Mesodermal cell (in vitro differentiated cells): ENCODE data around the gene PAPPA.

Source experiments
- H3K27ac ChIP-seq: 2 replicates; pipeline ENCODE4 v1.7.0; 2013; ENCODE audit warnings: mild to moderate bottlenecking, low read depth, low read length, moderate library complexity; ENCODE audit not compliant: severe bottlenecking
- H3K36me3 ChIP-seq: 2 replicates; pipeline ENCODE4 v1.7.1; 2013; ENCODE audit warnings: mild to moderate bottlenecking, low read length, moderate library complexity; ENCODE audit not compliant: control insufficient read depth, insufficient read depth
- H3K4me1 ChIP-seq: one replicate; pipeline ENCODE4 v1.7.1; 2013; ENCODE audit warnings: mild to moderate bottlenecking, low read length; ENCODE audit not compliant: insufficient read depth, control insufficient read depth, poor library complexity, severe bottlenecking
- H3K4me3 ChIP-seq: 2 replicates; pipeline ENCODE4 v1.7.0; 2013; ENCODE audit warnings: low read length, control low read depth, mild to moderate bottlenecking; ENCODE audit not compliant: insufficient read depth, poor library complexity, severe bottlenecking; ENCODE audit errors: extremely low read depth
- H3K9me3 ChIP-seq: 2 replicates; pipeline ENCODE4 v1.7.1; 2013; ENCODE audit warnings: mild to moderate bottlenecking, low read length, moderate library complexity; ENCODE audit not compliant: control insufficient read depth
- WGBS, 2 experiments: methylation state at CpG; one replicate each; pipeline ENCODE4 v1.1.5; 2013; ENCODE audit warnings: missing lambda C conversion rate in 2 of 2; ENCODE audit not compliant: insufficient coverage in 2 of 2; 5-methylcytosine and 5-hydroxymethylcytosine counted together

The PAPPA gene

DNA sequence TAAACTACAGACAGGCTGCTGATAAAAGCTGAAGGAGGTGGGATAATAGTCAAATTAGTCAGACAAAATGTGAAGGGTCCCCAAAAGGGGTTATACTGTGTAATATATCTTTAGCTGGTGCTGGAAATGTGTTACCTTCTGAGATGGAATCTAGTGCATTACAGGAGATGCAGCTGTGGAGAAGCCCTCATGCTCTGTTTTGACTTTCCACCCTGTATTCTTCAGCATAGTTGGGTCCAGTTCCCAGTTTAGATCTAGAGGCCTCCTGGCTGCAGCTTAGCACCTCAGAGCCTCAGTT, 122.6 kb downstream of the PAPPA start:
- peak overlapping the region; percentile 87 for H3K27ac ChIP-seq
- no peak overlapping the region for H3K4me3 ChIP-seq
- peaks cover 90% of the 10 kb centered on the region for H3K4me1 ChIP-seq
- H3K36me3 ChIP-seq: peaks cover 28% of the 10 kb centered on the region
- H3K9me3 ChIP-seq: no peaks in the 10 kb centered on the region

- Histone ChIP-seq H3K27ac (peak overlapping the region; percentile 87), H3K36me3 (peaks cover 32% of the 10 kb centered on the region)
- 44 to 52% methylated on average over 6 to 7 of the region's 10 CpGs for WGBS, 2 experiments
These were observed 123.1 kb downstream of the PAPPA start for GRCh38 chr9:116276651-116277121.

DNA sequence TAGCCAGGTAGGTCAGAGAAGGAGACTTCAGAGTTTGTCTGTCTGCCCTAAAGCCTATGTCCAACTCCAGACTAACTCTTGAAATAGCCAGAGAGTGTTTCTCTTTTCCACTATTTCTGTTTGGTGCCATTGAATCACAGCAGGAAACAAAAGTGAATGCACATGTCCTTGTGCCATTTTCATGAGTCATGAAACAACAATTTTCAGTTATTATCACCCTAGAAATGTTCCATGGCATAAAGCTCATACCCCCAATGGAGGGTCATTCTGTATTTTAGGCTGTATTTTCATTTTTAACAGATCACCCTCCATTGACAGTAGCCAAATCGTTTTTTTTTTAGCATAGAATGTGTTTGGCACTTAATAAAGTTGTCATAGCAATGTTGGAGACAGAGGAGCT, 124.7 kb downstream of the PAPPA start:
- no CpG with 5 or more reads among the region's 1 CpG for WGBS, 2 experiments
- peak overlapping the region; percentile 78 for H3K27ac ChIP-seq
- H3K4me3 ChIP-seq: no peak overlapping the region
- peaks cover 26% of the 10 kb centered on the region for H3K36me3 ChIP-seq
- no peaks in the 10 kb centered on the region for H3K9me3 ChIP-seq
- peaks cover 84% of the 10 kb centered on the region for H3K4me1 ChIP-seq

More at GRCh38 chr9:116276651-116277121, 123.1 kb downstream of the PAPPA start:
- peaks cover 87% of the 10 kb centered on the region for H3K4me1 ChIP-seq
- no peak overlapping the region for H3K4me3 ChIP-seq
- H3K9me3 ChIP-seq: no peaks in the 10 kb centered on the region

DNA sequence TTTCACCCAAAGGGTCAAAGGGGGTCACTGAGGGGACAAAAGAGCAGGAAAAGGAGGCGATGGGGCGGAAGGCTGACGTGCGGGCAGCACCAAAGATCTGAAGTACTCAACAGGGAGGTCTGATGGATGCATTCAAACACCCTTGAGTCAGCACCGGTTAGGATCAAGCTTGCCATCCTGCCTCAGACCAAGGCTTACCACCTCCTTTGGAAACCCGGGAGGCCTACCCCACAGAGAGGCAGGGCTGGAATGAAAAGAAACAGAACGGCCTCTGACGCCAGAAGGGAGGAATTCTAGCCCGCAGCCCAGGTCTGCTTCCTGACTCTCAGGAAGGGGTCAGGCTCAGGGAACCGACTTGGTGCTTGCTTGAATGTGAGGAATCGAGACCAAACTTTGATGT, 125.6 kb downstream of the PAPPA start:
- peaks cover 81% of the 10 kb centered on the region for H3K4me1 ChIP-seq
- H3K4me3 ChIP-seq: no peak overlapping the region
- peaks cover 27% of the 10 kb centered on the region for H3K36me3 ChIP-seq
- 8 to 13% methylated on average over 10 to 11 of the region's 11 CpGs for WGBS, 2 experiments
- no peaks in the 10 kb centered on the region for H3K9me3 ChIP-seq
- H3K27ac ChIP-seq: peak overlapping the region; percentile 78

- no peak overlapping the region for H3K27ac ChIP-seq
- peaks cover 27% of the 10 kb centered on the region for H3K36me3 ChIP-seq
- WGBS, 2 experiments: no CpG with 5 or more reads among the region's 1 CpG
These were observed 126.9 kb downstream of the PAPPA start for GRCh38 chr9:116280529-116280928.

GRCh38 chr9:116282597-116282996, 129.0 kb downstream of the PAPPA start:
- H3K4me3 ChIP-seq: no peak overlapping the region
- H3K4me1 ChIP-seq: peaks cover 62% of the 10 kb centered on the region
- peaks cover 36% of the 10 kb centered on the region for H3K36me3 ChIP-seq
- WGBS, 2 experiments: no CpG with 5 or more reads among the region's 1 CpG
- no peaks in the 10 kb centered on the region for H3K9me3 ChIP-seq
- no peak overlapping the region for H3K27ac ChIP-seq

More at GRCh38 chr9:116280529-116280928, 126.9 kb downstream of the PAPPA start:
- Histone ChIP-seq H3K4me3 (no peak overlapping the region), H3K4me1 (peaks cover 72% of the 10 kb centered on the region), H3K9me3 (no peaks in the 10 kb centered on the region)

DNA sequence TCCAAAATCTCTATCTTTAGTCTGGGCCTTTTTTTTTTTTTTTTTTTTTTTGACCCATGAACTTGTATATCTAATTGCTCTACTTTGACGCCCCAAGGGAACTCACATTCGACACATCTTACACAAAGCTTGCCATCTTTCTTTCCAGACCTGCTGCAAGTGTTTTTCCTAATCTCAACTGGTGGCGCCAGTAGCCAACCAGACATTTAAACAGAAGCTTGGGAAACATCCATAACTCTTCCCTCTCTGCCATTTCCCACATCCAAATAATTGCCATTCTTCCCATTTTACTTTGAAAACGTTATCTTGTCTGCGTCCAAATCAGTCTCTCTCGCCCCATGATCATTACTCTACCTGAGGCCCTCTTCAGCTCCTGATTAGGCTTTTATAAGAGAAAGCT, 130.9 kb downstream of the PAPPA start:
- 78 to 83% methylated on average over 3 to 4 of the region's 6 CpGs for WGBS, 2 experiments
- Histone ChIP-seq H3K36me3 (peaks cover 35% of the 10 kb centered on the region), H3K4me3 (no peak overlapping the region), H3K9me3 (no peaks in the 10 kb centered on the region), H3K27ac (no peak overlapping the region), H3K4me1 (peaks cover 46% of the 10 kb centered on the region)

- peaks cover 32% of the 10 kb centered on the region for H3K36me3 ChIP-seq
These were observed 131.7 kb downstream of the PAPPA start for GRCh38 chr9:116285320-116285719.

DNA sequence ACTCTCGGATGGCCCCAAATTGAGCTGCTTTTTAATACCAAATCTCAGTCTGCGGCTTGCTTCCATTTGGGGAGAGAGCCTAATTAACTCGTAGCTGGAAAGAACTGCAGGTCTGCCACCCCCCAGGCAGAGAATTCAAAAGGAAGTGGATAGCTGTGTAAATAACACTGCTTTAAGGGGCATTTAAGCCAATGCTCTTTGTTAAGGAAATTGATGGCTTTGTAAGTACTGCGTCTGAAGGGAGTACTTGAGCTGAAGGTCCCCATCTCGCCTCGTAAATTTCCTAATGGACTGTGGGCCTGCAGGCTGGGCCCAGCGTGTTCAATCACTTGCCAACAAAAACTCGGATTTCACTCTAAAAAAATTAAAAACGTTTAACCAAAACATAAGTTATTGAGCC, 132.7 kb downstream of the PAPPA start:
- WGBS, 2 experiments: 3 to 10% methylated on average over 2 to 6 of the region's 9 CpGs
- peaks cover 28% of the 10 kb centered on the region for H3K36me3 ChIP-seq
- H3K9me3 ChIP-seq: no peaks in the 10 kb centered on the region
- H3K27ac ChIP-seq: no peak overlapping the region
- peaks cover 31% of the 10 kb centered on the region for H3K4me1 ChIP-seq
- no peak overlapping the region for H3K4me3 ChIP-seq

More at GRCh38 chr9:116285320-116285719, 131.7 kb downstream of the PAPPA start:
- no peak overlapping the region for H3K27ac ChIP-seq
- WGBS, 2 experiments: 74 to 100% methylated on average over 2 to 3 of the region's 4 CpGs
- H3K4me3 ChIP-seq: no peak overlapping the region
- no peaks in the 10 kb centered on the region for H3K9me3 ChIP-seq
- H3K4me1 ChIP-seq: peaks cover 38% of the 10 kb centered on the region

GRCh38 chr9:116287721-116288120, 134.1 kb downstream of the PAPPA start:
- peaks cover 22% of the 10 kb centered on the region for H3K4me1 ChIP-seq
- no peak overlapping the region for H3K27ac ChIP-seq
- H3K36me3 ChIP-seq: peaks cover 21% of the 10 kb centered on the region
- WGBS, 2 experiments: 95 to 100% methylated on average over 4 of the region's 4 CpGs
- H3K9me3 ChIP-seq: no peaks in the 10 kb centered on the region
- no peak overlapping the region for H3K4me3 ChIP-seq

GRCh38 chr9:116288658-116289057, 135.1 kb downstream of the PAPPA start:
- Histone ChIP-seq H3K4me3 (no peak overlapping the region), H3K27ac (no peak overlapping the region), H3K9me3 (no peaks in the 10 kb centered on the region), H3K36me3 (peaks cover 22% of the 10 kb centered on the region), H3K4me1 (peaks cover 14% of the 10 kb centered on the region)
- 94 to 100% methylated on average over 2 of the region's 3 CpGs for WGBS, 2 experiments
